Tibial nerve (tissue), 3 donors: ENCODE data around the gene RAB11FIP3.
A peak's percentile ranks its signal among the peaks of the same experiment; 100 is the strongest.

Experiments
- CTCF ChIP-seq, 5 experiments: fragments of 200-600 bp in 3 of 5; fragments of 450-650 bp in 2 of 5; sonication (generic) in 3 of 5; IDR thresholded peaks; one replicate each; pipeline ENCODE4 v1.5.1; 2016 to 2019; ENCODE audit warnings: antibody characterized with exemption in 5 of 5, mild to moderate bottlenecking in 3 of 5, moderate library complexity in 2 of 5
- POLR2A ChIP-seq, 2 donors: fragments of 450-650 bp; IDR thresholded peaks; one replicate each; pipeline ENCODE4 v1.6.1; 2017; ENCODE audit warnings: antibody characterized with exemption in 2 of 2, mild to moderate bottlenecking in 2 of 2, moderate library complexity in 2 of 2

- TF ChIP-seq POLR2A (IDR thresholded peaks at IDR 0.05): peak; percentile 80 to 86
- TF ChIP-seq CTCF (IDR thresholded peaks at IDR 0.05): peak; percentile 52 to 83 (median 64)
Measured at GRCh38 chr16:401468-402348, 23.7 kb upstream of the RAB11FIP3 start, which contains the start of gene DECR2.
